ENCODE results near the gene ABLIM2.

ABLIM2 gene

DNA sequence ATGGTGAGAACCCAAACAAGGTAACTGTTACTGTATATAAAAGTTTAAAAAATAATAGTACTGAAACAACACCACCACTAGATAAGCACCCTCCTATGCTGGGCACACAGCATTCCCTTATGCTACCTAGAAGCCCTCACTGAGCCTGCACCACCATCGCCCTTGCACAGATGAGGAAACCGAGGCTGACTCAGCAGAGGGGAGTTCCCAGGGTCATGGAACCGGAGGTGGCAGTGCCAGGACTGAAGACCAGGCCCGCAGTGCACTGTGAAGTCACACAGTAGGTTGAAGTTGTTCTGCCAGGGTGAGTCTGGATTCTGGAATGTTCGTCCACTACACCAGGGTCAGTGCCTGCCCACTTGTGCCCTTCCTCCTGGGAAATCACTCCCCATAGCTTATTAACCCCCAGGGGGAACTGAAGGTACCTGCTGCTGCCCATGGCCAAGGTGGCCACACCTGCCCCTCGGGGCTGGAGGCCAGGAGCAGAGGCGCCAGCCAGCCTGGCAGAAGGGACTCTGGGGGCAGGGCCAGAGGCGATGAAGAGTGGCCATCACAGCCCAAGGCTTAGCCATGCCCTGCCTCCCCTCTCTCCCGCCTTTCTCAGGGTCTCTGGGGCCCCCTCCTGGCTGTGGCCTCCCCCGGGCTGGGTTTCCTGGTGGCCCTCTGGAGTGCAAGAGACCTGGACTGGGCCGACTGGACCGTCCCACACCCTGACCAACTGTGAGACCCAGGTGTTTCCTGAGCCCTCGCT lies 15.1 kb upstream of the ABLIM2 start:
- DNase-seq, result no peak

DNA sequence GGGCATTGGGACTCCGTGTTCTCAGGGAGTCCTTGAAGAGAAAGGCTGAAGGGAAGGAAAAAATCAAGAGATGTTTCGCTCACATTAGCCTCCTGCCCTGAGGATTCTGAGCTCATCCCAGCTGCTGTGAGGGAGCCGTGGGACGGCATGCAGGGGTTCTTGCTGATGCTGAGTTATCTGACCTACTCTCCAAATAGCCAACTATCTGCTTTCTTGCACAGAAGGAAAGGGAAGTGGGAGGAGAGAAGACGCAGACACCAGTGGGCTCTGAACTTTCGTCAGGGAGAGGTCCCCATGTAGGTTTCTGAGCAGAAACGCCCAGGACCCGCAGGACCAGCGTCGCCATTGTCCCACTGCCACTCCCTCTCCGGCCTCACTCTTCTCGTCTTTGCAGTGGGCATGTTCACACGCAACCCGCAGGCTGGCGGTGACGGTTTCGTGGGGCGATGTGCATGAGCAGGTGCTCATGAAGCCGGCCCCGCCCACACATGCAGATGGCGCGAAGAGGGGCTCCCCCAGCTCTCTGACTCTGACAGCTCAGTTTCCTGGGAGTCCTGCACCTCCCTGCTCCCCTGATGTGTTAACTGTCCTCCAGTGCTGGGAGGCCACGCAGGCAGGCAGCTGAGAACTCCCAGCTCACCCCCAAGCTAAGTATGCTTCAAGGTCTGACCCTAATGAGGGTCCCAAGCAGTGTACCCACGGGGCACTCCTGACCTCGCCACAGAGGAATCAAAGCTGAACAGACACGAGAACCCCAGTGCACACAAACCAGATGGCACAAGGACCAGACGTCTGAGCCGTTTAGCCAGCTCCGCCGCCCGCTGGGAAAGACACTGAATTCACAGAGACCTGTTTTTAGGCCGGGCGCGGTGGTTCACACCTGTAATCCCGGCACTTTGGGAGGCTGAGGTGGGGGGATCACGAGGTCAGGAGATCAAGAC lies 13.6 kb upstream of the ABLIM2 start:
- DNase-seq, result no peak

DNA sequence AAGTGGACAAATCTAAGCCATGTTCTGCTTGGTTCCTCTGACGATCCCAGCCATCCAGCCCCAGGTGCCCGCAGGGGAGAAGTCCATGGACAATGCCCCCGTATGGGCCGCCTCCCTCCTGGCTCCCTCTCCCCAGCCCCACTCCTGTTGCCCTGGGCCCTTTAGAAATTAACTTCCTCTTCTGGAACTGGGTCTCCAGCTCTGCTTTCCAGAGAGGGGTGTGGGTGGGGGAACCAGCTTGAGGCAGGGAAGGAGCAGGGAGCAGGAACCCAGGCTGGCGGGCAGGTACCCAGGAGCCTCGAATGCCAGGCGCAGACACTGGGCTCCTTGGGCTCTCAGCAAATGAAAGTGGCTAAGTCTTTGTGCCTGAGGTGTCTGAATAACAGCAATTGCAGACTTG lies 12.7 kb upstream of the ABLIM2 start:
- no peak for DNase-seq

DNA sequence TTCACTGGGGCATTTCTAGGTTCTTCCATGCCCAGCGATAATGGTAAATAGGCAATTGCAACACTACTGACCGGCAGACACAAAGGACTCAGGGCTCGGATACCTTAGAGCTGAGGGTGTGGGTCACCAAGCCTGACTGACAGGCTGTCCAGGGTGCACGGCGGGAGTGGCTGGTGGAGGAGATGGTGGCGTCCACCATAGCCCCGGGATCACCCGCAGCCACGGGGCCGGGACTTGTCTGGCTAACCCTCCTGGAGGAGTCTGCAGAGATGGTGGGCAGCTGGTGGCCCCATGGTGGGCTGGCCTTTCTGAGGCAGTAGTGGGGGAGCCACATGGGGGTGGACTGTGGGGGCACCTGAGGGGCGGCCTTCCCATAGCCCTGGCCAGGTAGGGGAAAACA lies 11.7 kb upstream of the ABLIM2 start:
- DNase-seq, result no peak

DNA sequence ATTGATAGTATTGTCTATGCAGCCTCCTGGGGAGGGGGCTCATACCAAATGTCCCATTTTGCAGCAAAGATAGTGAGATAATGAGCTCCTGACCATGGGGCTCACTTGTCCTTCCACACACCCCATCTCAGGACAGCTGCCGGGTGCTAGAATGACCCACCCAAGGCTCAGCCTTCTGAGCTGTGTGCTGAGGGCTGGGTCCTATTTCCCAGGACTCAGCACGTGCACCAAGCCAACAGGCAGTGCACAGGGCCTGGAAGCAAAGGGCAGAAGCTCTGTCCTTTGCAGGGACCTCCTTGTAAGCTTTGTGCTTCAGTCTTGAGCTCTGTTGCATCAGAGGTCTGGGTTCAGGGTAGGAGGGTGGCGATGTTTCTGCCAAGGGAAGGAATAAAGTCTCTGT lies 11.2 kb upstream of the ABLIM2 start:
- DNase-seq, result no peak

DNA sequence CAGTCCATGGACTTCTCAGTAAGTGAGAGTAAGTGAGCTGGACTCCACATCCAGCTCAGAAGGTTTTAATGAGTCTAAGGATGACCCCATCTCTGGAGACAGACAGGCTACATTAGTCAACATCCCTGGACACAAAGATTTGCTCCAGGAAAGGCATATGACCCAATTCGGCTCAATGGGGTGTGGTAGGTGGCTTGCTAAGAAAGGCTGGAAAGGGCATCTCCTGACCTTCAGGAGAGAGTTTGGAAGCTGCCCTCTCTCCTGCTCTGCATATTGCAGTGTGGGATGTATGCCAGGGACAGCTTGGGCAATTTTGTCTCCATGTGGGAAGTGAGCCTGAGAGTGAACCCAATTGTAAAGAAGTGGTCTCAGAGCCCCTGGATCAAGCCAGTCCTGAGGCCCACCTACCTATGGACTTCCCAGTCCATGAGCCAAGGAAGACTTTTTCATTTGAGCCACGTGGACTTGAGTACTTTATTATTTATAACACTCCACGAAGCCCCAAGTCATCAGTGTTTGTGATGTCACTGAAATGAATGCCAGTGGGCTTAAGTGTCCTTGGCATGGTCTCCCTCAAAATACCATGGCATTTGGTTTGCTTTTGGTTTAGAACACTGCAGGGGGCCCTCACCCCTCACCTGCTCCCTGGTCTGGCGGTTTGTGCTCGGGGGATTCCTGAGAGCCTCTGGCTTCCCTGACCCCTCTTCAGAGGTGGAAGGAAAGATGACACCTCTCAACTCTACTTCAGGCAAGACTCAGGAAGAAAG lies 10.4 kb upstream of the ABLIM2 start:
- DNase-seq, result no peak

DNA sequence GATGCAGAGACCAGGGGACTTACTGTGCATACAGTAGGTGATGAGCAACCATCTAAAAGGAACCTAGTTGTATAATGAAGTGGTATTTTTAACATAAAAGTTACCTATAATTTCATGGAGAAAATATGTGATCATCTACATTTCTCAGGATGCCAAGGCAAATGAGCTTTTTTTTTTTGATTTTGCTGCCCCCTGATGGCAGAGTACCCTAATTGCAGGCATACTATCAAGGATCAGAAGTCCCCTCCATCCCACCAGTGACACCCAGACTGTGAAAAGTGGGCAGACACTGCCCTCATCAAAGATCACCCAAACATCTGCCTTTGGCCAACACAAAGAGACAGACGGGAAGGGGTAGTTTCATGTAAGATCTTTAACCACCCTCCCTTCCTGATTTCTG lies 9.6 kb upstream of the ABLIM2 start:
- DNase-seq, result no peak

DNA sequence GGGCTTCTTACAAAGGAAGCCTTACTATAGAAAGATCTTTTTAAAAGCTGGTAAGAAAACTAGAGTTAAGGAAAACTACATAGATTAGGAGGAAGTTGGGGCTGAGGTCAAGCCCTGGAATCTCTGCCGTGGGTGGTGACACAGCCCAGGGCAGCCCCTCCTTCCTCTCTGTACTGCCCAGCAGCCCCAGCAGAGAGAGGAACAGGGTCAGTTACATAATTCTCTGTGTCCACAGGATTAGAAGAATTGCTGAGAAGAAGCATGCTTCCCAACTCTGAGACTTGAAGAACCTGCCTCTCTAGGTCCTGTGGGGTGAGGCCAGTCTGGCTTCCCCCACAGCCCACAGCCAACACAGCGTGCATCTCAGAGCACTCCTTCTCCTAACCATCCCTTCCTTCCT lies 9.2 kb upstream of the ABLIM2 start:
- no peak for DNase-seq

DNA sequence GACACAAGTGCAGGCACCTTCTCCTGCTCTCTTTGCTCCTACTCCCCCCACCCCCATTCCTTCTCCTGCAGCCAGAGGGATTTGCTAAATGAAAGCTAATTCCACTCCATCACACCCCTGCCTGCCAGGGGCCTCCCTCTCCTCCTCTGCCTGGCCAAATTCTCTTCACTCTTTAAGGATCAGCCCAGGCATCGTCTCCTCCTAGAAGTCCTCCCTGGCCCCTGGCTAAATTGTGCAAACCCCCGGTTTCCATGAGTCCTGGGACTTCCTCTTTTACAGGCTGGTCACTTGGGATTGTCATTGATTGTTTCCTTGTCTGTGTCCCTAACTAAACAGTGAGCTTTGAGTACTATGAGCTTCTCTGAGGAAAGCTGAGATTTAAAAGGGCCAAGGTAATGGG lies 8.7 kb upstream of the ABLIM2 start:
- no peak for DNase-seq

DNA sequence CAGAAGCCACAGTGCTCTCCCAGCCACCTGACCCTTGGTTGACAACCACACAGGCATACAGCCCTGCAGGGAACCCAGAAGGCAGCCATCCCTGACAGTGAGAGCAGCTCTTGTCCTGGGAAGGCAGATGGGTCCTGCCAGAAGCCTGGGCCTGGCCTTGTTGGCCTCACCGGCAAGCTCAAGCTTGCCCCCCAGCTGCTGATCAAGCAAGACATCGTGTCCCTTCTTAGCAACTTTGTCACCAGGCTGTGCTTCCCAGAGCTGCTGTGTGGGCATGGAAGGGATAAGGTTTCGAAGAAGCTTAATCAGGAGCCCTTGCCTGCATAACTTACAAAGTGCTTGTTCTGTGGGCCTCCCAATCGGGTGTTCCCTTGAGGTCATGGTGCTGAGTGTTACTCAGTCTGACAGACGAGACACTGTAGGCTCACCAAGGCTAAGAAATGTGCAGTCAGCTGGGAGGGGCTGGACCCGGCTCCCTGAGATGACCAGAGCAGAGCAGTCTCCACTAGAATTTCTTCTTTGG lies 6.8 kb upstream of the ABLIM2 start:
- no peak for DNase-seq

DNA sequence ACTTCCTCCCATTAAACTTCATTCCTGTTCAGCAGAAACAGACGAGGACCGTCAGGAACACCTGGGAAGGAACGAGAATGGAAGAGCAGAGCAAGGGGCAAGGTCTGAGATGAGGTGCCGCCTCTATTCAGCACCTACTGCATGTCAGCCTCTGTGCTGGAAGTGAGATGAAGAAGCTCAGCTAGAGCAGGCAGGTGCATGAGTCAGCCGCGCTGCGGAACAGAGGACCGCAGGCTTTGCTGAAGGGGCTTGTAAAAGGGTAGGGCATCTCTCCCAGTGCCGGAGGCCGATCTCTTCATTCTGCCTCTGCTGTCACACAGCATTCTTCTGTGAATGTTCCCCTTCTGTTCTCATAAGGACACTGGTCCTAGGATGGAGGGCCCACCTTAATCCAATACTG lies 6.1 kb upstream of the ABLIM2 start:
- DNase-seq, result no peak

DNA sequence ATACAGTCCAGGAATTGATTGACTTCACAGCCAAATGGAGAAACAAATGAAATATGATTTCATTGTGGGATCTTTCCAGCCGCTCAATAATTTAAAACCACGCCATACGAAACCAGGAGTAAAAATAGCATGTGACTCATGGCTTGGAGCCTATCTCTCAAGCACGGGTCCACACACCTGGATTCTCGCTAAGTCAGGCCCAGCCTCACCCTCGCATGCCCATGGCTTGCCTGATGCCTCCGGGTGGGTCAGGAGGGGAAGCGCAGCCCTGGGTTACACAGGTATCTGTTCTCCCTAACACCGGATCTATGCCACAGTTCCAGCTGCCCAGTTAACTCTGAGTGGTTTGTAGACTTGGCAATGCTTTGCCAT lies 5.6 kb upstream of the ABLIM2 start:
- DNase-seq, result no peak

DNA sequence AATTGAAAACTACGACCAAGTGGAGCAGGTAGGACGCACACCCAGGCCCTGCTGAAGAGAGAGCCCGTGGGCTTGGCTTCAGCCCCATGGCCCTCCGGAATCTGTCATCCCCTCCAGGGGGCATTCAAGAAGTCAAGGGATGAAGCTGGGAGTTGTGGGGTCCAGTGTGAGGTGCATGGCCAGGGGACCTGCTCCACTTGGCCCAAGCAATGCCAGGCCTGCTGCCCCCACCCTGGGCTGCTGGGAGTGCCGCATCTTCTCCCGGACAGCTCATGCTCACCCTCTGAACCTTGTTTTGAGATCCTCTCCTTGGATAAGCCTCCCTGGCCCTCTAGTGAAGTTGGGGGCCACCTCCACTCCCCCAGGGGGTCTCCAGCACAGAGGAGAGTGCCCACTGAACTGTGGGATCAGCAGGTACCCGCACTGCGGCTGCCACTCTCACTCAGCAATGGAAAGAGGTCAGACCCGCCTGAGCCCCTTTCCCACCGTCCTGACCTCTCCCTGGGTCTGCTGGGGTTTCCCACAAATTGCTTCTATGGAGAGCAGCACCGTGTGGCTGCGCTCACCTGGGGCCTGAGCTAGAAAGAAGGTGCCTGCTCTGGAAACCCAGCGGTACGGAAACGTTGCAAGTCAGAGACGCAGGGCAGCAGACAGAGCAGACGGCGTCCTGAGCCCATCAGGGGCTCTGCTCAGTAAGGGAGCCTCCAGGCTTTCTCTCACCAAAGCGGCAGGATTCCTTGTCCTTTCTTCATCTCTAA lies 5.0 kb upstream of the ABLIM2 start:
- DNase-seq, result no peak

DNA sequence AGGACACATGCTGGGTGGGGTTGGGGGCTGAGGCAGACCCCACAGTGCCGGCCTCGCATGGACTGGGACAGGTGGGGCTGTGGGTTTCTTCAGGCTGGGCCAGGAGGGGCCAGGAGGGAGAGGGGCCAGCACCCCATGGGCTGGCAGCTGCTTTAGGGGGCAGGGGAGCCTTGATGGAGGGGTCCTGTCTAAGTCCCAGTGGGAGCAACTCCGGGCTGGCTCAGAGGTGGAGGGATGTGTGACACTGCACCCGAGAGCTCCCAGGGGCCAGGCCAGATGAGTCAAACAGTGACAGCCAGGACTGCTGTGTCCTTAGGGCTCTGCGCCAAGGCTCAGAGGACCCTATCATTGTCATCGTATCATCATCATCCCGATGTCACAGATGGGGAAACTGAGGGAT lies 4.4 kb upstream of the ABLIM2 start:
- no peak for DNase-seq

DNA sequence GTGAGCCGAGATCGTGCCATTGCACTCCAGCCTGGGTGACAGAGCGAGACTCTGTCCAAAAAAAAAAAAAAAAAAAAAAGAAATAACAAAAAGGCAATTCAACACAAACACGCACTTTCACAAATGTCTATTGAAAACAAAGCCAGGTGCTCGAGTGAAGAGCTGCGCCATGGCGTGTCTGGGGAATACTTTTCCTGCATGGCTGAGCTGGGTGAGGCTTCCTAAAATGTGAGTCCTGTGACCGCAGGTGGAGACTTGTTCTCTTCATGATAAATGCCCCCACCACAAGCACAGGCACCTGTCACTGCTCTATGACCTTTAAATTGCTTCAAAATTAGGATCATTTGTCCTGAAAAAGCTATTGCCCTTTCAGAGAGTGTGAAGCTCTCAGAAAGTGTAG lies 4.0 kb upstream of the ABLIM2 start:
- no peak for DNase-seq

DNA sequence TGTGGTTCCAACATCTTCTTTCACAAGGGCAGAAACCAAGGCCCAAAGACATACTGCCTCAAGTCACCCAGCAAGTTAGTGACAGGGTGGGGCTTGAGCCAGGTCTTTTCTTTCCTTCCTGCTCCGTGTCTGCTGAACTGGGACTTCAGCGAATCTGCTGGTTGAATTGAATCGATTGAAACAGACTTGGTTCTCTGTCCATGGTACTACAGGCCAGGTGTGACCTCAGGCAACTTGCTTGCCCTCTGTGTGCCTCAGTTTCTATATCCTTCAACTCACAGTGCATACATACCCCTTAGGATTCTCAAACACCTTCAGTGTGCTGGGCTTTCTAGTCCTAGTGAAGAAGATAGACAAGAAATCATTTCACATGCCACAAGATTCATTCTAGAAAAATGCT lies 2.0 kb upstream of the ABLIM2 start:
- DNase-seq, result no peak

DNA sequence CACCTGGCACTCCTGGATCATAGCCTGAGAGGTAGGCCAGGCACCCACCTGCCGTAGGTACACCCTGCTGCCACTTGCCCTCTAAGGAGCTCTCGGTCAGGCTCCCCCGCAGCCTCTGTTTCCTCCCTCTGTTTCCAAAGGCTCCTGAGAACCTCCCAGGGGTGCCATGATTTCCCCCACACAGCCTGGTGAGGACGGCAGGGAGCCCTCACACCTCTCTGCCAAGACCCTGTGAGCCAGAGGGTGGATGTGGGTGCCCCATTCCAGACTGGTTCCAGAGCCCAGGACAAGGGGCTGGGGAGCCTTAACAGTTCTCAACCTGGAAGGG lies 1.6 kb upstream of the ABLIM2 start:
- no peak for DNase-seq

DNA sequence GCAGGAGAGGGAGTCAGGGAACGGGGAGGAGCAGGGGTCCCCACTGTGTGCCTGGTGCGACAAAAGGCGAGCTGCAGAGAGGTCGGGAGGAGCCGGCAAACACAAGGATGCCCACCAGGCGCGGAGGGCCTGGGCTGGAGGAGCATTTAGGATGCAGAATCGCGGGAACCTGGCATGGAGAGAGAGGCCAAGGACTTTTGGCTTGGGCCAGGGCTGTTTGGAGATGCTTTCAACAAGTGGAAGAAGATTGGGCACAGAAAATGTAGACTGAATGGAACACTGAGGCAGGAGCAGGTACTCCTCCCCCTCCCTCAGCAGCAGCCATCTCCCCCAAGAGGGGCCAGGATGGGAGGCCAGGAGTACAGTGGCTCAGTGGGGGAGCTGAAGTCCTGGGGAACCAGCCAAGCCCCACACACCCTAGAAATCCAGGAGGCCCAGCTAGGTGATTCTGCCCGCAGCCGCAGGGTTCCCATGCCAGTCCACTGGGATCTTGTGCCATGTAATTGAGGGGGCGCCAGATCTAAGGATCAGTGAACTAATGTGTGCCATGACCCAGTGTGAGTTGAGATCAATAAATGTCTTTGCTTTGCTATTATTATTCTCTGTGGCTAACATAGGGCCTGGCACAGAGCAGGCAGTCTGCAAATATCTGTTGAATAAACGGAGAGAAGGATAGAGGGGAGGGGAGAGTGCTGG lies 1.1 kb upstream of the ABLIM2 start:
- DNase-seq, result no peak

DNA sequence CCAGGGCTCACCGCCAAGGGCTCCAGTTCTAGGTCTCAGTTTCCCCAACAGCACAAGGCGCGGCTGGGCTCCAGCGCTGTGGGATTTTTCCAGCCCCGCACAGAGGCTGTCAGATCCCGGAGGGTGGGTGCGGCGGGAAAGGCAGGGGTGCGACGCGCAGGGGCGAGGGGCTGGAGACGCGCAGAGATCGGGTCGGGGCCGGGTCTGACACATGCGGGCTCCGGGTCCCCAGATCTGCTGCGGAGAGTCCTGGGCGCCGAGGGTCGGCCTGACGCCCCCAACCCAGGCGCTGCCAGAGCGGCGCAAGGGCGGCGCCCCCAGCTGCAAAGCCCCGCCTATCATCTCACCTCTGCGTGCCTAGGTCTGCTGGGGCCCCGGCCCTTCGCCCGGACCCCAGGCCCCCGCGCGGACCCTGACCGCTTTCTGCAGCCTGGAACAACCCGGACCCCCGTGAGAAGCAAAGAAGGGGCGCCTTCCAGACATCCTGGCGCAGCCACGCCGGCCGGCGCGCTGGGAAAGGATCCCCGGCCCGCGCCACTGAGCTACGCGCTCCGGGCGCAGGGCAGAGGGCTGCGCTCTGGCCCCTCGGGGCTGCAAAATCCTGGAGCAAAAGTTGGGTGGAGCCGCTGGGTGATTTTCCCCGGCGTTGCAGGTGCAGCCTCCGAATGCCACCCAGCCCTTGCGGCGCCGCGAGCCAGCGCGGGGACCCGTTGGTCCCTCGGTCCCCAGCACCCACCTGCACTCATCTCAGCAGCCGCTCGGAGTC lies 486 bp downstream of the ABLIM2 start:
- no peak for DNase-seq

DNA sequence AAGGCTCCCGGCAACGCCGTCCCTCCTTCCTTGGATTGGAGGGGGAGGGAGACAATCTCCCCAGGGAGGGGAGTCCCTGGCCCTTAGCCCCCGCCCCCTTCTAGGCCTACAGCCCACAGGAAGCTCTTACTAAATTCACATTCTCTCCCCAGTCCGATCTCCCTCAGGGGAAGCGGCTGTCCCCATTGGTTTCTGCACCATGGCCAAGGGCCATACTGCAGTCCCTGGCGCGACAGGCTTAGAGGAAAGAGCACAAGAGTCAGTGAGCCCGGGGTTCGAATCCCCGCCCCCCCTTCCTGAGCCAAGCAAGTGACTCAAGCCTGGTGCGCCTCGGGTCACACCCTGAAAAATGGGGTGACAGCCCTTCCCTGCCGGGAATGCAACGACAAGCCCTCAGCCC lies 1.1 kb downstream of the ABLIM2 start:
- no peak for DNase-seq

DNA sequence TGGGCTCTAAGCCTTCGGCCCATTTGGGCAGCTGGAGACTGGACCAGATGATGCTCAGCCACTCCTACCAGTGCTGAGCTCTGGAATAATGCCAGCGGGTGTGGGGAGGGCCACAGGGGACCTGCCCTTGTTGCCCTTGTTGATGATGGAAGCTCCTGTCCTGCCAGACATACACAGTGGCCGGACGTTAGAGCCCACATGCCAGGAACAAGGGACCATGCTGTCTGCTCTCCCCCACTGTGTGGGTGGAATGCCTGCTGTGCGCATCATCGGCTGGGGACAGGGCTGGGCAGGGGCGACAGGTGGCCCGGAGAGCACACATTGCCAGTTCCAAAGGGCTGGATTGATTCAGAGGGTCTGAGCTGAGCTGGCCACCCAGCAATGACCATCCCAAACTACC lies 2.0 kb downstream of the ABLIM2 start:
- DNase-seq, result no peak

Data from NCI-H446 treated with DMSO at 0.1 percent for 48 hours (cell line).